Germinal center (tissue), 1 donor: ENCODE data around the gene USH2A.
"Not testable (repeated sequence)": the region's sequence is repeated elsewhere in the genome, so short reads cannot be mapped to it uniquely, and the experiment has no call there.

Source experiments
- DNase-seq: peaks from one replicate; pipeline ENCODE4 v3.0.0; 2012; ENCODE audit warnings: mixed read lengths, low spot score

USH2A gene

GRCh38 chr1:216201946-216202345, 221.3 kb downstream of the USH2A start:
- DNase-seq, result no peak

DNA sequence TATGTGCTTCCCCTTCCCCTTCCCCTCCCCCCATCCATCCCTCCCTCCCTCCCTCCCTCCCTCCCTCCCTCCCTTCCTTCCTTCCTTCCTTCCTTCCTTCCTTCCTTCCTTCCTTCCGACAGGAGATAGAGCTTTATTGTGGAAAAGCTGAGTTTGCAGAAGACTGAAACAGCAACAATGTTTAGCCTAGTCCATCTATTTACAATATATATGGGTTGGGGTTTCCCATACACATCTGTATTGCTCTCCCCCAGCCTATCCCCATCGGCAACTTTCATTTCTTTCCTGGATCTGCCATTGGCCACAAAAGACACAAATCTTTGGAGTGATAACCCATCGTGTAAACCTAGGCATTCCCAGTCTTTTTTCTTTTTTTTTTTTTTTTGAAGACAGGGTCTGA, 222.3 kb downstream of the USH2A start:
- DNase-seq, result no peak

- DNase-seq, result no peak
Observed at GRCh38 chr1:216194721-216195120, 228.5 kb downstream of the USH2A start.

DNA sequence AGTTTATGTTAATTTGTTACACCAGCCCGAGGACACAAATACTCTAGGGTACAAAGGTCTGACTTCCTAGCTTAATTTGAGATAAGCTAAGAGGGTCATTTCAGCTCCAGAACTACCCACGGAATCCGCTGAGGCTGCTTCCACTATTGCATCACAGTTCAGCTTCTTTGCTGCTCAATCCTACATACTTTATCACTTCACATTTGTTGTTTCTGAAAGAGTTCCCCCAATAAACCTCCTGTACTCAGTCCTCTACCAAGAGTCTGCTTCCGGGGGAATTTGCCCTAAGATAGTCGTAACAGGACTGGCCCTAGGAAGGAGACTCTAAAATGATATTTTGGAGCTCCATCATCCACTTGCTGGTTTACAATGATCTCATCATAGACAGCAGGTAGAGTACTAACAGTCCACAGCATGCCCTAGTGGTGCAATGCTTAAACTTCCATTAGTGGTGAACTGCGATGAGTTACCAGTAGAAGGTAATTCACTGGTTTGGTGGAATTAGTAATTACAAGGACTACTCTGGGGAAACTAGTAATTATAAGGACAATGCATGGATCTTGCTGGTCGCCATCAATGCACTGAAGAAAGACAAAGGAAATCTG, 229.3 kb downstream of the USH2A start:
- DNase-seq, result no peak

GRCh38 chr1:216190438-216190837, 232.8 kb downstream of the USH2A start:
- no peak for DNase-seq

DNA sequence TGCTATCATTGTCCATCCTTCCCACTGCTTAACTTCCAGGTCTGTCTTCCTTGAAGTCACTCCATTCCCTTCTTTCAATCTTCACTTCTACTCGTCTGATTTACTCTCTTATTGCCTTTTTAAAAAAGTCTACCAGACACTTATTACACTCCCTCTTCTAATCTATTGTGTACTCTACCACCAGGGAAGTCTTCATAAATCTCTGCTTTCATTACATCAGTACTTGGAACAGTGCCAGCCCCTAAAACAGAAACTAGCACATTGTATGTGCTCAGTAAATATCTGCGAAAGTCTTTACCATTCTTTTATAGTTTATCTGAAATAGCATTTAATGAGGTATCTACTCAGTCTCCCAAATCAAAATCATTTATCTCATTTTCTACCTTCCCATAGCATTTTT, 236.4 kb downstream of the USH2A start:
- no peak for DNase-seq

- no peak for DNase-seq
Observed at GRCh38 chr1:216186141-216186540, 237.1 kb downstream of the USH2A start.

DNA sequence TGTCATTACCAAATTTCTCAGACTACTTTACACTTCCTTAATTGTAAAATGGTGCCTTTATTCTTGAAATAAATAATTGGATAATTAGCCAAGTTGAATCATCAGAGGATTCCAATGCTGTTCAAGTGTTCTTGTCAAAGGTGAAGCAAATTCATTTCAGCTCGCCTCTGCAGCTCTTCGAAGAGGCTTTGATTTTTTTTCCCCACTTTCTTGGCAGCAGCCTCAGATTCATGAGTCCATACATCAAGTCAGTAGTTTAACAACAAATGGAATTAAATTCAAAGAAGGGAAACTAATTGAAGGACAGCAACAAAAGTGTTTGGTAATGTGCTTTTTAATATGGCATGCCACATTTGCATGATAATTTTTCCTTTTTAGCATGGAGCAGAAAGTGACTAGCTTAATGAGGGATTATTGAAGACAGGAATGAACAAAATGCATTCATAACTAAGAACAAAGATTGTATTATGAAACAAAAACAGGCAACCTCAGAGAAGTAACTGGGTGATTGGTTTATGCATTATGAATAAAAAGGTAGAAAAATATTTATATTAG, 239.0 kb downstream of the USH2A start:
- no peak for DNase-seq

GRCh38 chr1:216183454-216183853, 239.8 kb downstream of the USH2A start:
- DNase-seq, result no peak

GRCh38 chr1:216183007-216183406, 240.2 kb downstream of the USH2A start:
- DNase-seq, result no peak

DNA sequence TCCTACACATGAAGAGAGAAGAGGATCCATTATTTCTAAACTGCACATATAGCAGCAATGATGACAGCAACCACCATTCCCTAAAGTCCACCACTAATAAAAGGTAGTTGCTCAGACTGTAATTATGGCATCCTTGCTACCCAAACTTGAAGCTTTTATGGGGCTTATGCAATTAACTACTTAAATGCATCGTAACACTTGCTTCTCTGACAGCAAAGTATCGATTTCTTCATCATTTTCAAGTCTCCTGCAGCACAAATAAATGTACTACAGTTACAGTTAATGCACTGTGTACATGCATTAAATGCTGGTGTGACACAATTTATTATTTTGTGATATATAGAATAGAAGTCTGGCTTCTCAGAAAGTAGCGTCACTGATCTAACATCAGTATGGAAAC, 241.7 kb downstream of the USH2A start:
- no peak for DNase-seq

GRCh38 chr1:216178281-216178680, 245.0 kb downstream of the USH2A start:
- DNase-seq, result no peak

DNA sequence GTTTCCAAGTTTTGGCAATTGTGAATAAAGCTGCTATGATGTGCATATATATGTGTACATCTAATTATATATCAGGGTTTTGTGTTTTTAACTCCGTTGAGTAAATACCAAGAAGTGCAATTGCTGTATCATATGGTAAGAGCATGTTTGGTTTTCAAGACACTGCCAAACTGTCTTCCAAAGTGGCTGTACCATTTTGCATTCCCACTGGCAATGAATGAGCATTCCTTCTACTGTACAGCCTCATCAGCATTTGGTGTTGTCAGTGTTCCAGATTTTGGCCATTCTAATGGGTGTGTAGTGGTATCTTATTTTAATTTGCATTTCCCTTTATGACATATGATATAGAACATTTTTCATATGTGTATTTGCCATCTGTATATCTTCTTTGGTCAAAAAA, 246.3 kb downstream of the USH2A start:
- no peak for DNase-seq

DNA sequence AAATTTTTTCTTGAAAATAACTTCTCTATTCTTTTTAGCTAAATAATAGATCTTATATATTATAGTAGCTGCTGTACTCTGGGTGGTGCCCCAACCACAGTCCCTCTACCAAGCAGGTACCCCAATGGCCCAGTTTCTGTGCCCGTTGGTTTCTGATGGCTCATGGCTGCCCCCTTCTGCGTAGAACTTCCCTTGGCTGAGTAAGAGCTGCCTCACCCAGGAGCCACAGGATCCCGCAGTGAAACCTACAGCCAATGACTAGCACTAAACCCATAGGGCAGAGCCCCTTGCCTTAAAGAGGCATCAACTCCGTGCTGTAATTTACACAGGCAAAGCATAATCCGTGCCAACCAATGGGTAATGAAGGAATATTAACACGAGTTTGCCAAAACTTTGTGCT, 247.5 kb downstream of the USH2A start:
- no peak for DNase-seq

GRCh38 chr1:216173376-216173995, 249.8 kb downstream of the USH2A start:
- DNase-seq, result no peak

- no peak for DNase-seq
Observed at GRCh38 chr1:216169351-216169750, 253.9 kb downstream of the USH2A start.

GRCh38 chr1:216168546-216168945, 254.7 kb downstream of the USH2A start:
- DNase-seq, result no peak

DNA sequence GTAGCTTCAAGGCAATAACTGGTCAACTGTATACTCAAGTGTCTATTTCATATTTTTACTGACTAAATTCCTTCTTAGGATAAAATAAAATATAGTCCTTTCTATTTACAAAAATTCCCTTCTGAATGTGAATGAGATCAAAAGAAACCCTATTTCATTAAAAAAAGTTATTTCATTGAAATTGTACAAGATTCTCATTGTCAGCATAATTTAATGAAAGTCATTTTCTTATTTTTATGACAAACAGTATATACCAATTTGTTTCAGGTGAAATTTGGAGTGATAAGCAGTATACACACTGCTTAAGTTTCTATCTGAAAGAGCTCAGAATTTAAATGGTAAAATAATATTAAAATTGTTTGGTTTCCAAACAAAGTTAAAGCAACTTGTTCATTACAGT, 269.2 kb downstream of the USH2A start:
- no peak for DNase-seq

- DNase-seq, result no peak
Observed at GRCh38 chr1:216153130-216153529, 270.1 kb downstream of the USH2A start.

DNA sequence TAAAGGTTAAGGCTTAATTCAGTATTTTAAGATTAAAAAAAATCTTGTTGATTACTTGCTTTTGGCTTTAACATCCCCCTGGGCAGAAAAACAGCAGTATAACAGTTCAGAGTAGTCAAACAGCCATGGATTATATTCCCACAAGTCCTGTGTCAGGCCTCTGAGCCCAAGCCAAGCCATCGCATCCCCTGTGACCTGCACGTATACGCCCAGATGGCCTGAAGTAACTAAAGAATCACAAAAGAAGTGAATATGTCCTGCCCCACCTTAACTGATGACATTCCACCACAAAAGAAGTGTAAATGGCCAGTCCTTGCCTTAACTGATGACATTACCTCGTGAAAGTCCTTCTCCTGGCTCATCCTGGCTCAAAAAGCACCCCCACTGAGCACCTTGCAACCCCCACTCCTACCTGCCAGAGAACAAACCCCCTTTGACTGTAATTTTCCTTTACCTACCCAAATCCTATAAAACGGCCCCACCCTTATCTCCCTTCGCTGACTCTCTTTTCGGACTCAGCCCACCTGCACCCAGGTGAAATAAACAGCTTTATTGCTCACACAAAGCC, 277.7 kb downstream of the USH2A start:
- not testable (repeated sequence) for DNase-seq

DNA sequence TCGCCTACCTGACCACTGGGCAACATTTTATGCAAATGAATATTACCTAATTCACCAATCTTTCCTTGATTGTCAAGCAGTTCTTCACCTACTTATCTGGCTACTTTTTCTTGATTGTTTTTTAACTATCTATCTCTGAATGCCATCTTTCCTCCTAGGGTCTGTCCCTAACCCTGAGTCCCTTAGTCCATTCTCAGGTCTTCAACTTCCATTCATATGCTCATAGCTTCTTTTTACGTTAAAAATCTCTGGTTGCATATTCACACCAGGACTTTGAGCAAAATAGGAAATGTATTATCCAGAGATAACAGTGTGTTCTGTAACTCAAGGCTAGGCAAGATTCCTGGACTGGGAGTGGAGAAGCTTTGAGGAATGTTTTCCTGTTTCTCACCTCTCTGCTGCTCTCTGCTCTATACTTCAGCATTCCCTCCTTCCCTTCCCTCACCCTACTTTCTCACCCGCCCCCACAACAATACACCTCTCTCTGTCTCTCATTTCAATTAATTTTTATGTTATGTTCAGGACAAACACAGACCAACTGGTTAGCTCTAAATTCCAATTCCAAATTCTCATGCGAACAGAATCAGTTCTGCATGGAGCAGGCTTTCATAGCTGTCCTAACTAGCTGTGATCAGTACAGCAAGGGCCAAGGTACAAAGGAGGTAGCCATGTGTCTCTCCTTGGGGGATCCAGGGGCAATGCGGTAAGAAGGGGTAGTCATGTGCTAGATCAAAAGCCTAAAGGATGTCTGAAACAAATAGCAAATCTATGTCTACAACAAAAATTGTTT, 278.4 kb downstream of the USH2A start:
- DNase-seq, result no peak

DNA sequence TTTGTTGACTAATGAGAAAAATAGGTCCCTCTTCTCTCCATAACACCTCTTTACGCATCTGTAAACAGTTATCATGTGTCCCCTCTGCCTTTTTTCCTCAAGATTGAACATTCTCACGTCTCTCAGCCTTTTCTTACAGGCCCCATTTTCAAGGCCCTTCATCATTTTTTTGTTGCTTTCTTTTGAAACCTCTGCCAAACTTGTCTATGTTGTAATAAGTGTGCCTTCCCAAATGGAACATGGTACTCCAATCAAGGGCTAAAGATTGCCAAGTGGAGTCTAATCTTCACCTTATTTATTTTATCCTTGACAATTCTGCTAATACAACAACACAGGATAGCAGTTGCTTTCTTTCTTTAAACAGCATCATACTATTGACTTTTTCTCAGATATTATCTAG, 280.3 kb downstream of the USH2A start:
- no peak for DNase-seq
